DOHH2 (cell line): ENCODE data around the gene MROH7.
A peak's percentile ranks its signal among the peaks of the same experiment; 100 is the strongest.

ENCODE experiments used
- H3F3A ChIP-seq: fragments of 200-600 bp; sonication (generic), shearing (Covaris generic); 2 replicates; pipeline ENCODE4 v1.6.0; 2016; ENCODE audit warnings: antibody characterized with exemption, mild to moderate bottlenecking; ENCODE audit not compliant: control insufficient read depth, insufficient read depth
- H3K27ac ChIP-seq: fragments of 200-600 bp; sonication (generic); 2 replicates; pipeline ENCODE4 v1.5.1; 2014; ENCODE audit warnings: low read depth, mild to moderate bottlenecking, low read length, moderate library complexity
- H3K27me3 ChIP-seq: fragments of 200-600 bp; sonication (generic); 2 replicates; pipeline ENCODE4 v1.6.1; 2014; ENCODE audit warnings: mild to moderate bottlenecking, low read length, mixed read lengths; ENCODE audit not compliant: control insufficient read depth
- H3K36me3 ChIP-seq: fragments of 200-600 bp; sonication (generic); 2 replicates; pipeline ENCODE4 v1.6.1; 2014; ENCODE audit warnings: mild to moderate bottlenecking, low read length, moderate library complexity, mixed read lengths; ENCODE audit not compliant: control insufficient read depth
- H3K4me1 ChIP-seq: fragments of 200-600 bp; sonication (generic); 2 replicates; pipeline ENCODE4 v1.6.1; 2014; ENCODE audit warnings: mild to moderate bottlenecking, low read length, mixed read lengths; ENCODE audit not compliant: control insufficient read depth
- H3K4me2 ChIP-seq: fragments of 200-600 bp; sonication (generic); 2 replicates; pipeline ENCODE4 v1.6.0; 2014; ENCODE audit warnings: mild to moderate bottlenecking, low read length, moderate library complexity
- H3K4me3 ChIP-seq: fragments of 200-600 bp; sonication (generic); 2 replicates; pipeline ENCODE4 v1.5.1; 2014; ENCODE audit warnings: mild to moderate bottlenecking, low read length, mixed read lengths
- H3K79me2 ChIP-seq: fragments of 200-600 bp; sonication (generic); 2 replicates; pipeline ENCODE4 v1.6.1; 2014; ENCODE audit warnings: mild to moderate bottlenecking, low read length, mixed read lengths; ENCODE audit not compliant: control insufficient read depth
- H3K9me2 ChIP-seq: fragments of 200-600 bp; sonication (generic); replicated peaks from 2 replicates; pipeline ENCODE4 v1.6.1; 2014; ENCODE audit warnings: mild to moderate bottlenecking, low read length, mixed read lengths; ENCODE audit not compliant: control insufficient read depth
- H3K9me3 ChIP-seq: fragments of 200-600 bp; sonication (generic); 2 replicates; pipeline ENCODE4 v1.6.1; 2014; ENCODE audit warnings: antibody characterized with exemption, low read length, mixed read lengths; ENCODE audit not compliant: control insufficient read depth, insufficient read depth
- H4K20me1 ChIP-seq: fragments of 200-600 bp; sonication (generic); 2 replicates; pipeline ENCODE4 v1.6.0; 2014; ENCODE audit warnings: low read depth, mild to moderate bottlenecking, antibody characterized with exemption, low read length, moderate library complexity; ENCODE audit not compliant: control insufficient read depth, insufficient read depth
- CTCF ChIP-seq: fragments of 200-600 bp; sonication (generic); IDR thresholded peaks from one replicate; pipeline ENCODE4 v1.5.1; 2014; ENCODE audit warnings: antibody characterized with exemption, mild to moderate bottlenecking, low read depth, low read length; ENCODE audit not compliant: poor library complexity, severe bottlenecking
- EZH2phosphoT487 ChIP-seq: fragments of 200-600 bp; sonication (generic); IDR thresholded peaks from 2 replicates; pipeline ENCODE4 v1.6.1; 2017; ENCODE audit warnings: borderline replicate concordance, mild to moderate bottlenecking, antibody characterized with exemption, low read length, moderate library complexity, mixed read lengths

The MROH7 gene

DNA sequence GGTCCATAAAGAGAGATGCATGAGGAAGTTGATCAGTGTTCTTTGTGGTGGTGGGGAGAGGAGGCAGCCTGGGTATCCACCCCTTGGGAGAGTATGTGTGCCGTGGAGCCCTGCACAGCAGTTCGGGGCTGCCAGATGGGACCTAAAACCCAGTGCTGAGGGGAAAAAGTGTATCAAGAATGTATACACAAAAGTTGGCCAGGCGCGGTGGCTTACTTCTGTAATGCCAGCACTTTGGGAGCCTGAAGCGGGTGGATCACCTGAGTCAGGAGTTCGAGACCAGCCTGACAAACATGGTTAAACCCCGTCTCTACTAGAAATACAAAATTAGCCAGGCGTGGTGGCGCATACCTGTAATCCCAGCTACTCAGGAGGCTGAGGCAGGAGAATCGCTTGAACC, 70.0 kb downstream of the MROH7 start:
- Histone ChIP-seq H3K27me3 (peaks cover 9% of the 10 kb centered on the region; the same call in 1 of the 2 replicates), H3F3A (no peaks in the 10 kb centered on the region), H3K36me3 (no peaks in the 10 kb centered on the region; the same call in 1 of the 2 replicates), H3K4me2 (no peak overlapping the region), H3K4me1 (peaks cover 8% of the 10 kb centered on the region), H4K20me1 (no peaks in the 10 kb centered on the region), H3K79me2 (peaks cover 9% of the 10 kb centered on the region), H3K9me2 (no peaks in the 10 kb centered on the region), H3K27ac (no peak overlapping the region), H3K4me3 (no peak overlapping the region), H3K9me3 (no peaks in the 10 kb centered on the region)
- TF ChIP-seq EZH2phosphoT487 (no peak), CTCF (no peak)

- no peaks in the 10 kb centered on the region for H3K9me3 ChIP-seq
- no peak for TF ChIP-seq EZH2phosphoT487
- no peak for TF ChIP-seq CTCF
- no peaks in the 10 kb centered on the region for H3K27me3 ChIP-seq
- H3K36me3 ChIP-seq = peaks cover 25% of the 10 kb centered on the region
- H3K4me3 ChIP-seq = peak overlapping the region; percentile 99
- peaks cover 17% of the 10 kb centered on the region for H3K4me1 ChIP-seq
- peaks cover 34% of the 10 kb centered on the region for H3K79me2 ChIP-seq
- H4K20me1 ChIP-seq = no peaks in the 10 kb centered on the region
- H3K27ac ChIP-seq = no peak overlapping the region
- H3F3A ChIP-seq = no peaks in the 10 kb centered on the region
- H3K4me2 ChIP-seq = peak overlapping the region; percentile 91
- no peaks in the 10 kb centered on the region for H3K9me2 ChIP-seq
Measured at GRCh38 chr1:54714881-54715492, 73.4 kb downstream of the MROH7 start.

- peak; percentile 12 for TF ChIP-seq CTCF
- no peak for TF ChIP-seq EZH2phosphoT487
- no peaks in the 10 kb centered on the region for H3F3A ChIP-seq
- H3K27ac ChIP-seq = no peak within 1 kb of the TSS
- peak within 1 kb of the TSS; percentile 99 for H3K4me3 ChIP-seq
- H3K9me3 ChIP-seq = no peaks in the 10 kb centered on the region
- peaks cover 17% of the 10 kb centered on the region for H3K4me1 ChIP-seq
- no peaks in the 10 kb centered on the region for H3K27me3 ChIP-seq
- H3K4me2 ChIP-seq = peak within 1 kb of the TSS; percentile 91
- no peaks in the 10 kb centered on the region for H3K9me2 ChIP-seq
- H4K20me1 ChIP-seq = no peaks in the 10 kb centered on the region
- peaks cover 32% of the 10 kb centered on the region for H3K36me3 ChIP-seq
- H3K79me2 ChIP-seq = peaks cover 34% of the 10 kb centered on the region
Measured at GRCh38 chr1:54715493-54716298, 74.1 kb downstream of the MROH7 start, which contains the start of gene TTC4. TSS of gene TTC4 (plus strand) at chr1:54715861. CDS start at chr1:54715909, 48 bp downstream.
